PFSK-1 (cell line): ENCODE results near the gene MARCHF3.

ENCODE experiments used
- FOXP2 ChIP-seq: optimal IDR thresholded peaks from 2 replicates; pipeline ENCODE3; 2011; ENCODE audit warnings: borderline replicate concordance, control low read depth, inconsistent platforms; ENCODE audit not compliant: insufficient read depth; ENCODE audit errors: extremely low read length, extremely low read depth
- POLR2AphosphoS5 ChIP-seq: IDR thresholded peaks from 2 replicates; pipeline ENCODE4 v1.6.1; 2012; ENCODE audit warnings: low read depth, mild to moderate bottlenecking, control low read depth, low read length, moderate library complexity
- REST ChIP-seq, 2 experiments: IDR thresholded peaks; 2 replicates each; pipeline versions ENCODE4 v1.6.1 to v1.8.0; 2011 to 2012; ENCODE audit warnings: low read depth in 2 of 2, low read length in 2 of 2, control low read depth in 1 of 2, inconsistent platforms in 1 of 2, mild to moderate bottlenecking in 1 of 2, moderate library complexity in 1 of 2; ENCODE audit not compliant: insufficient read depth in 1 of 2
- SIN3A ChIP-seq: IDR thresholded peaks from 2 replicates; pipeline ENCODE4 v1.6.1; 2012; ENCODE audit warnings: mild to moderate bottlenecking, low read length, moderate library complexity, borderline replicate concordance; ENCODE audit not compliant: insufficient read depth
- TAF1 ChIP-seq: IDR thresholded peaks from 2 replicates; pipeline ENCODE4 v1.6.1; 2012; ENCODE audit warnings: low read length, control low read depth, borderline replicate concordance; ENCODE audit not compliant: insufficient read depth

- no peak for TF ChIP-seq POLR2AphosphoS5
- no peak for TF ChIP-seq TAF1
- no peak for TF ChIP-seq SIN3A
- no peak for TF ChIP-seq REST (IDR thresholded peaks at IDR 0.05; ENCODE audit: insufficient read depth in 1 of 2, low read depth in 2 of 2, low read length in 2 of 2)
- peak; percentile 71 for TF ChIP-seq FOXP2
Measured at GRCh38 chr5:126875303-126875785, 155.0 kb downstream of the MARCHF3 start.
